ENCODE data around the gene DROSHA.

GRCh38 chr5:31574772-31575171, 42.9 kb upstream of the DROSHA start:
- TF ChIP-seq CTCF (IDR thresholded peaks at IDR 0.05; ENCODE audit: low read length) (no peak), EZH2phosphoT487 (IDR thresholded peaks at IDR 0.05; ENCODE audit: low read length) (no peak)

All from MM.1S (cell line).